Epidermal melanocyte (primary cell): ENCODE data around the gene CEMIP2.
A peak's percentile ranks its signal among the peaks of the same experiment; 100 is the strongest.
"Not testable (repeated sequence)": the region's sequence is repeated elsewhere in the genome, so short reads cannot be mapped to it uniquely, and the experiment has no call there.

Source experiments
- DNase-seq: peaks from one replicate; pipeline ENCODE4 v3.0.0; 2011; ENCODE audit warnings: low spot score; ENCODE audit not compliant: insufficient read length

CEMIP2 gene

GRCh38 chr9:71677209-71677608 is 91.1 kb downstream of the CEMIP2 start:
- no peak for DNase-seq

GRCh38 chr9:71676460-71676859 is 91.9 kb downstream of the CEMIP2 start:
- no peak for DNase-seq

- DNase-seq = no peak
Observed at GRCh38 chr9:71675857-71676165, 92.5 kb downstream of the CEMIP2 start.

- no peak for DNase-seq
Observed at GRCh38 chr9:71675105-71675856, 93.0 kb downstream of the CEMIP2 start.

GRCh38 chr9:71672573-71672972 is 95.7 kb downstream of the CEMIP2 start:
- DNase-seq = no peak

GRCh38 chr9:71671289-71671688 is 97.0 kb downstream of the CEMIP2 start:
- DNase-seq = no peak

GRCh38 chr9:71670121-71670520 is 98.2 kb downstream of the CEMIP2 start:
- DNase-seq = no peak

- no peak for DNase-seq
Observed at GRCh38 chr9:71669284-71669995, 98.9 kb downstream of the CEMIP2 start.

GRCh38 chr9:71668717-71669116 is 99.6 kb downstream of the CEMIP2 start:
- DNase-seq = no peak

- DNase-seq = no peak
Observed at GRCh38 chr9:71665247-71665646, 103.1 kb downstream of the CEMIP2 start.

- DNase-seq = no peak
Observed at GRCh38 chr9:71664566-71664965, 103.7 kb downstream of the CEMIP2 start.

GRCh38 chr9:71663931-71664459 is 104.3 kb downstream of the CEMIP2 start:
- peak; percentile 54 for DNase-seq

GRCh38 chr9:71663216-71663615 is 105.1 kb downstream of the CEMIP2 start:
- DNase-seq = no peak

GRCh38 chr9:71662082-71662481 is 106.2 kb downstream of the CEMIP2 start:
- DNase-seq = no peak

- DNase-seq = not testable (repeated sequence)
Observed at GRCh38 chr9:71657276-71657675, 111.0 kb downstream of the CEMIP2 start.

- DNase-seq = no peak
Observed at GRCh38 chr9:71656496-71656895, 111.8 kb downstream of the CEMIP2 start.

GRCh38 chr9:71655778-71656177 is 112.5 kb downstream of the CEMIP2 start:
- no peak for DNase-seq

GRCh38 chr9:71655141-71655540 is 113.2 kb downstream of the CEMIP2 start:
- no peak for DNase-seq

GRCh38 chr9:71652480-71652879 is 115.8 kb downstream of the CEMIP2 start:
- no peak for DNase-seq

GRCh38 chr9:71648453-71648852 is 119.9 kb downstream of the CEMIP2 start:
- no peak for DNase-seq

- DNase-seq = no peak
Observed at GRCh38 chr9:71647094-71647591, 121.2 kb downstream of the CEMIP2 start.

- DNase-seq = no peak
Observed at GRCh38 chr9:71646131-71646530, 122.2 kb downstream of the CEMIP2 start.
